ENCODE results near the gene PLCB1.

Gene PLCB1

DNA sequence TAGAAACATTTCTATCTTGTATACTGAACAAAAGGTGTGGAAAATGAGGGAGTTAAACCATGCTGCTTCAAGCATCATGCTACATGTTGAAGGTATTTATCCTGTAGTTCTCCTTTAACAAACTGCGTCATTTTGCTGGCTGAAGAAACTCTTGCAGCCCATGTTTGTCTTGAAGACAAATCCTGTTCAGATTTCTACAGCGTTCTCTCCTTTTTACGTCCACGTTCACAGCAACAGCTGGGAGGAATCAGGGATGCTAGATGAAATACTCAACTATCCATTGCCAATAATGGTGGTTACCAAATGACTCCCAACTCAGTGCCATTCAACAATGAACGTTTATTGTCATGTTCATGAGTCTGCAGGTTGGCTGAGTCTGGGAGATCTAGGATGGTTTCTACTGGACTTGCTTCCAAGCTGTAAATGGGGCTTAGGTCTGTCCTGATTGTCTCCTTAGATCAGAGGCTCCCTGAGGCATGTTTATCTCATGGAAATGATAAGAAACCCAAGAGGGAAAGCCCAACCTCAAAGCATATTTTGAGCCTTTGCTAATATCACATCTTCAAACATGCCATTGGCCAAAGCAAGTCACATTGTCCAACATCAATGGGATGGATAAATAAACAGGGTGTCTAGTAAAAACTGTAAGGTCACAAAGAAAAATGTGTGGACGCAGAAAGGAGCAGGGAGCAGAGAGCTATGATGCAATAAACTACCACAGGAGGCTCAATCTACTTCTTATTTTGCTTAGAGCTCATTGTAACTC is 2.7 kb upstream of the PLCB1 start:
- no peak for DNase-seq (ENCODE audit: low read depth)

DNA sequence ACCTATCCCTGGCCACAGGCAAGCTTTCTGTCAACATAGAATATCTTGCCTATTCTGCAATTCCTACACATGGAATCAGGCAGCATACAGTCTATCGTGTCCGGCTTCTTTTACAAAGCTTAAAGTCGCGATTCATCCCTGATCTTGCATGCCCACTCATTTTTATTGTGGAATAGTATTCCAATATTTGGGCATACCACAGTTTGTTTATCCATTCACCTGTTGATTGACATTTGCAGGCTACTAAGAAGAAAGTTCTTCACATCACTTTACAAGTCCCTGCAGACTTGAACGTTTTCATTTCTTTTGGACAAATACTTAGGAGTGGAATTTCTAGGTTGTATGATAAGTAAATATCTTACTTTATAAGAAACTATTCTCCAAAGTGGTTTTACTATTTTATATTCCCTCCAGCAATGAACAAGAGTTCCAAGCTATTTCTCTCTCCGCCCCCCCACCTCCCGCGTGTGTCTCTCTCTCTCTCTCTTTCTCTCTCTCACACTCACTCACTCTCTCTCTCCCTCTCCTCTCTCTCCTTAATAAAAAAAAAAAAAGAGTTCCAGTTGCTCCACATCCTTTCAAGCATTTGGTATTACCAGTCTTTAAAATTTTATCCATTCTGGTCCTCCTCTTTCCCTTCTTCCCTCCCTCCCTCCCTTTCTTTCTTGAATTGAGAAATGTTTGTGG is 1.1 kb upstream of the PLCB1 start:
- DNase-seq (ENCODE audit: low read depth): no peak

GRCh38 chr20:8132484-8133309 is 631 bp downstream of the PLCB1 start:
- DNase-seq (ENCODE audit: low read depth): peak; percentile 5

- DNase-seq (ENCODE audit: low read depth): no peak
Observed at GRCh38 chr20:8133310-8133768, 1.3 kb downstream of the PLCB1 start.

DNA sequence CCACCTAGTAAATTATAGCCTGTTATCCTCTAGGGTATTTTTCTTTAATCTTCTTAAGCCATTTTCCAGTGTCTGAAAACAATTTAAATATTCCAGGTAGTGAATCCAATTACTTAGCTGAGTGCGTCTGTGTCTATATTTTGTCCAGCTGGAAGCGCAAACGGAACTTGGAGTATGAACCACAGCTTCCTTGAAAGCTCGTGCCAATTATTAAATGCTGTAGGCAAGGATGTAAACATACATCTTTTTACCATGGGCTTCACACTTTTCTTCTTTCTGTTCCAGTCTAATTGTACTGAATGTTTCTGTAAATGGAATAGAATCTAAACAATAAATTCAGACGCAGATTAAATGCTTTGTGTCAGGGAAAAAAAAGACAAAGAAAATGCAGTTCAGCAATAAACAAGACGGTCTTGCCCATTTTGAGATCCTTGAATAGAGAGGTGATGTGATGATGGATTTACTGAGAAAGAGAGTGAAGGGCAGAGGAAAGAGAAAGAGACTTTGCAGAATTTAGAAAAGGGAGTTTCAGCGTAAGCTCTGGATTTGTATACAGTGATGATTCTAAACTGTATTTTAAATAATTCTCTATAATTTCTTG is 1.9 kb downstream of the PLCB1 start:
- DNase-seq (ENCODE audit: low read depth): no peak

GRCh38 chr20:8139899-8140298 is 7.8 kb downstream of the PLCB1 start:
- no peak for DNase-seq (ENCODE audit: low read depth)

- DNase-seq (ENCODE audit: low read depth): no peak
Observed at GRCh38 chr20:8143474-8143873, 11.4 kb downstream of the PLCB1 start.

- peak; percentile 3 for DNase-seq (ENCODE audit: low read depth)
Observed at GRCh38 chr20:8144282-8145245, 12.5 kb downstream of the PLCB1 start.

GRCh38 chr20:8145246-8146168 is 13.4 kb downstream of the PLCB1 start:
- no peak for DNase-seq (ENCODE audit: low read depth)

GRCh38 chr20:8147476-8147875 is 15.4 kb downstream of the PLCB1 start:
- no peak for DNase-seq (ENCODE audit: low read depth)

- DNase-seq (ENCODE audit: low read depth): no peak
Observed at GRCh38 chr20:8148501-8148900, 16.4 kb downstream of the PLCB1 start.

DNA sequence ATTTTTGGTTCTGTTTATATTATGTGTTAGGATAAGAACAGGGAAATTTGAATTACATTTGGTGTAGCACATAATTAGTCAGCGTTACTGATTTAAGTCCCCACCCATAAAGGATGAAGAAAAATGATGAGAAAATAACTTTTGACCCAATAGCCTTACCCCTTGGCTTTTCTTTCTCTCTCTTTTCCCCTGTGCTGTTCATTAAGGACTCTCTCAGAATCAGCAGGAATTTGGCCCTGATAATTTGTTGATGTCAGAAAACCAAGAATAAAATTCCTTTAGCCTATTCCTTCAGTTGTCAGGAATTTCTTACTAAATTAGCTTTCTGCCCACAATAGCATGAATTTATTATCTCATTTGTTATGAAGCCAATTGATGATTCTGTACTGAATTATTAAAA is 18.5 kb downstream of the PLCB1 start:
- no peak for DNase-seq (ENCODE audit: low read depth)

GRCh38 chr20:8151372-8151771 is 19.3 kb downstream of the PLCB1 start:
- DNase-seq (ENCODE audit: low read depth): no peak

- DNase-seq (ENCODE audit: low read depth): no peak
Observed at GRCh38 chr20:8152183-8152582, 20.1 kb downstream of the PLCB1 start.

DNA sequence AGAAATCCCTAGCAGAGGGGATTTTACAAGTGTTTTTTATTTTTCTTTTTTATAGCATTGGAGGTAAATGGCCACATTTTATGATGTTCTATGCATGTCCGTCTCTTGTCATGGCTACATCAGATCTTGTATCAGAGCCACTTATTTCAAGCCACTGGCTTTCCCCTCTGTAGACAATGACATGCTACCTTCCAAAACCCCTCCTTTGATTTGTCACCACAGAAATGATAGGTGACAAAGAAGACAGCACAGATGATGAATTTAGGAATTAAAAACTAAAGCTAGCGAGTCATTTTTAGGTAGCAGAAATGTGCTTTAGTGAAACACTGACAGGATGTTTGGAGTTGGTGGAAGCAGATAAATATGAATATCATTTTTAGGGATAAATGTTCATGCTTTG is 20.8 kb downstream of the PLCB1 start:
- no peak for DNase-seq (ENCODE audit: low read depth)

DNA sequence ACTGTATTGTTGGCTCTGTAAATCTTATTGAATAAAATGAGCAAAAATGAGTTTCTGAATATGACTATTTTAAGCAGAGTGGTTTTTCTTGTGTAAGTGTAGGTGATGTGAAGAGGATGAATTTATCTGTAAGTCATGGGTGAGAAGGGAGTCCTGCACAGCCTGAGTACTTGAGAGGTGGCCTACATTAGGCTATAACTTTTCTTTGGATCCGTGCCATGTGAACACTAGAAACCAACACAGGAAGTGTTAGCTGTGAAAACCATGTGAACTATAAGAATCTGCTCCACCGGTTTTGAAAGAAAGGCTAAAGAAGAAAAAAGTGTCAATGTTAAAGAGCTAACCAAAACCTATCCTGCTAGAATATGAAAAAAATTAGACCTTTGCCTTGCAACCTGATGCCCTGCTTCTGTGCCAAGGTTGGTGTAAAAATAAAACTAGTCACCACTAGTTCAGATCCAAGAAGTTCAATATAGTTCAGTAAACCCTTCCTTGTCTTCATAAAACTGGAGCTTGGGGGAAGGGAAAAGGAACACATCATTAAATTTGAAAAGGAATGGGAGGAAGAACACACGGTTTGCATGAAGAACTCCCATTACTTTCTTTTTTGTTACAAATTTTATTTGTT is 21.3 kb downstream of the PLCB1 start:
- no peak for DNase-seq (ENCODE audit: low read depth)

DNA sequence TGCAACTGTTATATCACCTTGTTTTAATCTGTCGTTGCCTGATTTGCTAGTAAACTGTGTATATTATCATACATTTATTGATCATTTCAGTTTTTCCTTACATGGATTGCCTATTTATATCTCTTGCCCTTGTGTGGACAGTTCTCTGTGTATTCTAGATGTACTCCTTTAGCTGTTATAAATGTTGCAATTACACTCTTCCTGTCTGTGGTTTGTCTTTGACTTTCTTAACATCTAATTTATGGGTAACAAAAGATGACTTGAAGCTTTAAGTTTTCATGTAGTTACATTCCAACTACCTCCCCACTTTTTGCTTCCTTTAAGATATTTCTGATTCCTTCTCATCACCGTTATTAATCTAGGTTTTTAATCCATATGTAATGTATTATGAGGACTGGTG is 22.6 kb downstream of the PLCB1 start:
- no peak for DNase-seq (ENCODE audit: low read depth)

GRCh38 chr20:8155229-8155628 is 23.2 kb downstream of the PLCB1 start:
- DNase-seq (ENCODE audit: low read depth): no peak

- no peak for DNase-seq (ENCODE audit: low read depth)
Observed at GRCh38 chr20:8155812-8156211, 23.7 kb downstream of the PLCB1 start.
